Fibroblast of pulmonary artery (primary cell): ENCODE results near the gene RCAN2.

Experiments
- DNase-seq: peaks from one replicate; pipeline ENCODE4 v3.0.0-alpha.2; 2010; ENCODE audit warnings: low read depth
- H3K4me3 ChIP-seq: replicated peaks from 2 replicates; pipeline ENCODE4 v1.5.1; 2011; ENCODE audit warnings: low read depth, mild to moderate bottlenecking, control low read depth, low read length, moderate library complexity
- CTCF ChIP-seq: IDR thresholded peaks from 2 replicates; pipeline ENCODE4 v1.5.1; 2011; ENCODE audit warnings: mild to moderate bottlenecking, control low read depth, low read length, inconsistent platforms; ENCODE audit errors: missing control alignments

Gene RCAN2

DNA sequence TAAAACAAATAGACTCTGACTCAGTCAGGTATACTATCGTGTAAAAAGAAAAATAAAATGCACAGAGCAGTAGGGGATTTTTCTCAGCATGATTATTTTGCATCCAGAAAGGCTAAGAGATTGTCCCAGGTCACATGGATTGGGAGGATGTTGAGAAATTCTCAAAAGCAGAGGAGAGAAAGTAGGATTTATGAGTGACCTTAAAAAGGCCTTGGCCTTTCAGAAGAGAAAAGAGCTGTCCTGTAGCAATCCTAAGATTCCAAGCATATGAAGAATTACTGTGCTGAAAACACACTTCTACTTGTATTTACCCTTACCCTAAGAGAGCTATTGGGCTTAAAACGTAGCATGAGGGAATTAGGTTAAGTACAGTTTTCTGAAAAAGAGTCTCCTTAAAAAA lies 170.7 kb downstream of the RCAN2 start:
- DNase-seq: no peak
- TF ChIP-seq CTCF: no peak
- no peak overlapping the region for H3K4me3 ChIP-seq

DNA sequence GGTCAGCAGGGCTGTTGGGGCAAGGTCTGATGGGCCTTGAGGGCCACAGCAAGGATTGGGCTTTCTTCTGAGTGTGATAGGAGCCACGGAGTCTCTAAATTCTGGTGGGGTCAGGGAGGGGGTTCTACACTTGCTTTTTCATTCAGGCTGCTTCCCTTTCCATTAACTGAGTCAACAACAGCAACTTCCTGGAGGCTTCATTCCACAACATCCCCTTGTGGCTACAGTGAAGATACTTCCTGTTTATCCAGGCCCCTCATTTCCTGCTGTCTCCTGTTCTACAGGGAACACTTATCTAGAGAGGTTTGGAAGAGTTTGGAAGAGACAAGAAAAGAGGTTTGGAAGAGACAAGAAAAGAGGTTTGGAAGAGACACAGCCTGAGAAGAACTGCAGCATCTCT lies 175.7 kb downstream of the RCAN2 start:
- no peak overlapping the region for H3K4me3 ChIP-seq
- no peak for TF ChIP-seq CTCF
- no peak for DNase-seq

DNA sequence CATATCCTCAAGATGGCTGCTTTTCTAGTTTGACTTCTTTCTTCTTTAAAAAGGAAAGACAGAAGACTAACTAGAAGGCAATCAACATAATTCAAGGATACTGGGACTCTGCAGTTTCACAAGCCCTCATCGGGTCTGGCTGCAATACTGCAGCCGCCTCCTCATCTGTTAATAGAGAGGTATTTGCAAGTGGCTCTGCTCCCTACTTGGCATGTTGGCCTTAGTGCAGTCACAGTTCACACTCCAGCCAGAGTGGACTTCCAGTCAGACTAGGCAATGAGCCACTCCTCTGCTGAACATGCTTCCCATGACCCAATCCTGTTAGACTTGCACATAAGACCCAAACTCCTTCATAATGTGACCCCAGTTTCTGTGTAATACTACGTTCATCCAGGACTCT lies 178.6 kb downstream of the RCAN2 start:
- no peak for TF ChIP-seq CTCF
- no peak for DNase-seq
- H3K4me3 ChIP-seq: no peak overlapping the region

GRCh38 chr6:46310196-46310595 lies 181.1 kb downstream of the RCAN2 start:
- DNase-seq: no peak
- TF ChIP-seq CTCF: no peak
- H3K4me3 ChIP-seq: no peak overlapping the region

- TF ChIP-seq CTCF: no peak
- H3K4me3 ChIP-seq: no peak overlapping the region
- DNase-seq: no peak
These were observed 184.8 kb downstream of the RCAN2 start for GRCh38 chr6:46306431-46306830.

DNA sequence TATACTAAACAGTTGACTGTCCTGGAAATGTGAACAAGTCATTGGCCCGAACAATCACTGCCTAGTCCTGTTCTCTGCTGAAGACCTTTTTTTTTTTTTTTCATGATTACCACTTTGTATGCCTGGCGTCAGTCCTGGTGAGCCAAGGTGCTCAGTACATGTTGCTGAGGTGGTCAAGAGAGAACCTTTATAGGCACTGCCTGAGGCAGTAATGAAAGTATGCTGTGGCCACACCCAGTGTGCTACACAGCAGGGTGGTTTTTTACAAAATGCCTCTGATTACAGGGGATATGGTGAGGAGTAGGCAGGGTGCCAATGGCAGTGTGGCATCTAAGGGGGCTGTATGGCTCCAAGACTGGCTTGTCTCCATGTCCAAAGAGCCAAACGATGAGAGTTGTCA lies 185.4 kb downstream of the RCAN2 start:
- no peak overlapping the region for H3K4me3 ChIP-seq
- DNase-seq: no peak
- no peak for TF ChIP-seq CTCF

DNA sequence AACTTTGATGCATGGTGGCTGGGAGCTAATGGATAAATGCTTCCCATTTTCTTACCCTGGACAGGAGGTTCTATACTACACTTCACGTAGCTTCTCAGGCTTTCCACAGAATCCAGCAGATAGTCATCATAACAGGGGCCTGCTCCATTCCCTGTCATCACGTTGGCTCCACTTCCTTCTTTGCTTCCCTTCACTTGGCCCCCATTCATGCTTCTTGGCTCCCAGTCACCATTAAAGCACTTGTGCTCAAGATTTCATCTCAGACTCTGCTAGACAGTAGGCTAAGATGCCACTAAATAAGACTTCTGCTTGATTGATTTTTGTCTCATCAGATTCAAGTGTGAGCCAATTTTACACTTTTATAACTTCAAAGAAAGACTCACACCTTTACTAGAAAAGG lies 186.0 kb downstream of the RCAN2 start:
- no peak for TF ChIP-seq CTCF
- DNase-seq: no peak
- no peak overlapping the region for H3K4me3 ChIP-seq
